Measurements from ENCODE around the gene RASGEF1B.

Gene RASGEF1B

GRCh38 chr4:81465406-81466340 lies 6.0 kb downstream of the RASGEF1B start:
- no peak for TF ChIP-seq CTCF (conservative IDR thresholded peaks at IDR 0.05; ENCODE audit: low read length)
- DNase-seq (ENCODE audit: low read depth) = no peak
- no peak overlapping the region for H3K4me3 ChIP-seq (ENCODE audit: low read length)

GRCh38 chr4:81460834-81461233 lies 10.9 kb downstream of the RASGEF1B start:
- no peak for DNase-seq (ENCODE audit: low read depth)
- no peak overlapping the region for H3K4me3 ChIP-seq (ENCODE audit: low read length)
- TF ChIP-seq CTCF (conservative IDR thresholded peaks at IDR 0.05; ENCODE audit: low read length) = no peak

- TF ChIP-seq CTCF (conservative IDR thresholded peaks at IDR 0.05; ENCODE audit: low read length) = no peak
- no peak overlapping the region for H3K4me3 ChIP-seq (ENCODE audit: low read length)
- no peak for DNase-seq (ENCODE audit: low read depth)
Observed at GRCh38 chr4:81460191-81460701, 11.5 kb downstream of the RASGEF1B start.

- TF ChIP-seq CTCF (conservative IDR thresholded peaks at IDR 0.05; ENCODE audit: low read length) = no peak
- no peak overlapping the region for H3K4me3 ChIP-seq (ENCODE audit: low read length)
- DNase-seq (ENCODE audit: low read depth) = no peak
Observed at GRCh38 chr4:81459228-81459627, 12.5 kb downstream of the RASGEF1B start.

- no peak overlapping the region for H3K4me3 ChIP-seq (ENCODE audit: low read length)
- no peak for DNase-seq (ENCODE audit: low read depth)
- TF ChIP-seq CTCF (conservative IDR thresholded peaks at IDR 0.05; ENCODE audit: low read length) = no peak
Observed at GRCh38 chr4:81457921-81458520, 13.7 kb downstream of the RASGEF1B start.

- no peak for TF ChIP-seq CTCF (conservative IDR thresholded peaks at IDR 0.05; ENCODE audit: low read length)
- no peak overlapping the region for H3K4me3 ChIP-seq (ENCODE audit: low read length)
- DNase-seq (ENCODE audit: low read depth) = no peak
Observed at GRCh38 chr4:81457345-81457744, 14.4 kb downstream of the RASGEF1B start.

Measured in AG10803 (cell line).